IPS-NIHi7 (cell line): Measurements from ENCODE around the gene ABCA13.

Experiments
- DNase-seq: peaks from one replicate; pipeline ENCODE4 v3.0.0; 2012; ENCODE audit warnings: mixed read lengths; ENCODE audit errors: extremely low spot score

The ABCA13 gene

DNA sequence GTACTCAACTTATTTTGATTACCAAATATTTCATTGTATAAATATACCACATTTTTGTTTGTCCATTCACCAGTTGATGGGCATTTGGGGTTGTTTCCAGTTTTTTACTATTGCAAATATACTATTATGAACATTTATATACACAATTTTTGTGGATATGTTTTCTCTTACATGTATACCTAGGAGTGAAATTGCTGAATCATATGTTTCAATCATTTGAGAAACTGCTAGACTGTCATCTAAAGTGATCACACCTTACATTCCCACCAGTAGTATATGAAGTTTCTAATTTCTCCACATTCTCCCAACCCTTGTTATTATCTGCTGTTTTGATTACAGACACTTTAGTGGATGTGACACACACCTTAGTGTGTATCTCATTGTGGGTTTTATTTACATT is 257.9 kb downstream of the ABCA13 start:
- DNase-seq: no peak

DNA sequence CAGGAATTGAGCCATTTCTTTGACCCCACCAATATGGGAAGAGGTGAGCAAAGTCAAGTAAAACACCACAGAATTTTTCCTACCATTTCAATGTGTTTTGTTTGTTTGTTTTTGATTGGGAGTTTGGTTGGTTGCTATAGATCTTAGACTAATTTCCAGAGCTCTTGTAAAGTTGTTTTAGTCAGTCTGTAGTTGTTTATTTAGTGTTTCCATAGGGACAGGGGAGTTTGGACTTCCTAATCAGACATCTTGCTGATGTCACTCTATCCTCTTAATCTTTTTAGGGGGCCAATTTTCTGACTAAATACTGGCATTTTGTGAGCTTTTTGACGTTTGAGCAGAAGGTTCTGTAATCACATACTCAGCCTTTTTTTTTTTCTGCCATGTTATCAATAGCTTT is 266.9 kb downstream of the ABCA13 start:
- no peak for DNase-seq

DNA sequence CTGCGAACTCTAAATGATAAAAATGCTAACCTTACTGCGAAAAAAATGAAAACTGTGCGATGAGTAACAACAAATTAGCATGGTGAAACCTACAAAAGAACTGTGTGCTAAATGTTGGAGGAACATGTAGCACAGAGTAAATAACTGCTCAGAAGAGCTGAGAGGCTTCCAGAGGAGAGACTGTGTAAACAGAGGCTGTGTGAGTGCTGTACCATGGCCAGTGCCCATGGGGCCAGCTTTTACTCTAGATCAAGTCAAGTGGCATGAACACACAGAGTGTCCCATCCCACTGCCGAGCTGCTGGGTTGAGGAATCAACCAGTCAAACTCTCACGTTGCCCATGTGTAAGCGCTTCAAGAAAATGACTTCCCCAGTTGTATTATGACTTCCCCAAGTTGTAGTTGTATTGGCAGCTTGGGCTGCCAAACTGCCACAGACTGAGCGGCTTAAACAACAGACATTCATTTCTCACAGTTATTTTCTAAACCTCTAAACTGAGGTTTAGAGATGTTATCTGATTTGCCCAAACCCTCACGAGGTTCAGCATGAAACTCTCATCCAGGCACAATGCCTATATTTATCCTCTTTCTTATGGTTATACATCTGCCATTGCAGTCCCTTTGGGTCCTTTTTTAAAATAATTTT is 270.7 kb downstream of the ABCA13 start:
- DNase-seq: no peak

DNA sequence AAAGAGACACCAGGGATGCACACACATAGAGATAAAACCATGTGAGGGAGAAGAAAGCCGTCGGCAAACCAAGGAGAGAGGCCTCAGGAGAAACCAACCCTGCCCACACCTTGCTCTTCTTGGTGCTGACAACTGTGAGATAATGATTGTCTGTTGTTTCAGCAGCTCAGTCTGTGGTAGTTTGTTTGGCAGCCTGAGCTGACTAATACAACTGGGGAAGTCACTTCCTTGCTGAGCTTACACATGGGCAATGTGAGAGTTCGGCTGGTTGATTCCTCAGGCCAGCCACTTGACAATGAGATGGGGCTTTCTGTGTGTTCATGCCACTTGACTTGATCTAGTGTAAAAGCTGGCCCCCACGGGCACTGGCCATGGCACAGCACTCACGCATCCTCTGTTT is 271.8 kb downstream of the ABCA13 start:
- DNase-seq: no peak

DNA sequence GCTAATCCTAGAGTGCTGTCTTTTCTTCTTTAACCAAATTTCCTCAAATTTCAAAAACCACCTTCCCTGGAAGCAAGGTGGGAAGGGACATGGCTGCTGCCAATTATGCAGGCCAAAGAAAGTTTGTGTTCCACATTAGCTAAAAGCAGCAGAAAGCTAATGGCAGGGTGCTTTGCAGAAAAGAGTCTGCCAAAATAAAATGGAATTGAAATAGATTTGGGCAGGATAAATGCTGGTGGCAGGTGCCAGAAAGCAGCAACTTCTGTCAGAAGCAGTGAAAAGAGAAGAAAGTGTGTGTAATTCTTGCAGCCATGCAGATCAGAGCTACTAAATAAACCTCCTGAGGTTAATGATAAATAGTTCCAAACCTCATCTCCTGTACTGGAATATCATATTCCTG is 275.5 kb downstream of the ABCA13 start:
- DNase-seq: no peak

DNA sequence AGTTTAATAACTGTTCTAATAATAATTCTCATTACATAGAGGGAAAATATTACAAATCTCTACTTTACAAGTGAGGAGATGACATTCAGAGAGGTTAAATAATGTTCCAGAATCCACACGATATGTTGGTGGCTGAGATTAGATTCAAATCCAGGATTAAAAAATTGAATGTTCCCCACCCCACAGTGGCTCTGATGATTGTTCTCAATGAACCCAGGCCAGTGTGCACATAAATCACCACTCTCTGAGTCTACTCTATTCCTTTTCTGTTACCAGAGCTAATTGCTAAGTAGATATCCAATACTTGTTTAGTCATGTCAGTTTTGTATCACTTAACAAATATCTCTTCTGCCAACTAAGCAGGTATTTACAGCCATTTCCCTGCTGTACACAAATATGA is 281.0 kb downstream of the ABCA13 start:
- DNase-seq: no peak

DNA sequence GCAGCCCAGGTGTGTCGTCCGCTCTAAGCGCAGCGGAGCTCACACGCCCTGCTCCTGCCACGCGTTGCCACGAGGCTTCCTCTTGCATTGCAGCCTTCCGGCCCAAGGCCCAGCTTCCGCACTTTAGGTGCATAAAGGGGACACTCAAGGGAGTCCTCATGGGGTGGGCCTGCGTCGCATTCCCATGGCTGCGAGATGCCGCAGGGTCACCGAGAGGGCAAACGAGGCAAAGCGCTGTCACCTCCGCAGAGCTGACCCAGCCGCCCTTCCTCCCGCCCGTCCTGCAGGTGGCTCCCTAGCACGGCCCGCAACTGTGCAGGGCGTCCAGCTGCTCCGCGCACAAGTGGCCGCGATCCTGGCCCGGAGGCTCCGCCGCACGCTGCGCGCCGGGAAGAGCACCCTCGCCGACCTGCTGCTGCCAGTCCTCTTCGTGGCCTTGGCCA is 283.5 kb downstream of the ABCA13 start:
- DNase-seq: peak; percentile 25

DNA sequence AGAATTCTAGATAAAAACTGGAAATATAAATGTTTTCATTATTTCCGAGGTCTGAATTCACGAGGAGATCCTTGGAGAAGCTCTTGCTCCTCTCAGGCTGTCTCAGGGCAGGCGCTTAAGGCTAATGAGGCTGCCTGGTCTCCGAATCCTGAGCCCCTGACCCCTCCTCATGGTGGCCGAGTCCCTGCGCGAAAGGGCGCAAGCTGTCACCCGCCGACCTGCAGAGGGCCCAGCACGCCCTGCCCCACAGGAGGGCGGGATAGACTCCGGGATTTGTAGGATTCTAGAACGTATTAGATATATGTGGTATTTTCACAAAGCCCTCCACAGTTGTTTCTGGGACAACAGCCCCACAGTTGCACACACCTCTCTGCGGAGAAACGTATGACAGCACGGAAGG is 284.1 kb downstream of the ABCA13 start:
- no peak for DNase-seq

DNA sequence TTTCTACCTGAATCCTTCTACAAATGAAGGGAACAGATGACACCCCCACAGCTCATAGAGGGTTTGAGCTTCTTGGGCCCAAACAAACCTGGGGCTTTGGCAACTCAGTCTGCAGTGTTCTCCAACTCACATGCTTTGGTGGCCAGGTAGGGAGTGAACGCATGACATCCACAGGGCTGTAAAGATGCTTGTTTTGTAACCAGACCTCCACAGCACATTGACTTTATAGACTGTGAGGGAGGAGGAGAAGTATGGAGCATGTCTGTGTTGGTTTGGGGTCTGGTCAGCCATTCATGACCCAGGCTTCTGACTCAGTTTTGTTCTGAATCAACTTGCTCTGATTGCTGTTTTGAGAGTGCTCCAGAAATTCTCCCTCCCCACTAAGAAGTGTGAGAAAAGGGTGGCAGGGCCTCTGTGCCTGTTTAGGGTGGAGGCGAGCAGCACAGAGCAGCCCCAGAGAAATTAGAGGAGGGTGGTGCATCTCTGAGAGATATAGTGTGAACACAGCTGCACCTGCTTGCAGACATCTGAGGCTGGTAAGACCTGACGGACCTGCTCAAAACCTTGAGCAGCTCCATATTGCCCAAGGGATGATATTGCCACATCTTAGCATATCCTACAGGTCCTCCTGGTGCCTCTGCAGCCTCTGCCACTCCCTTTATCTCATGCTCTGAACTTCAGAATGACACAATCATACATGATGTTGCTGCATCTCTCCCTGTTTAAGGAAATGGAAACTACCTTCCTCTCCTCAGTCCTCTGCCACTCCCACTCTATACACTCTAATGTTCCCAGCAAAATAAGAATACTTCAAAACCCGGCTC is 287.7 kb downstream of the ABCA13 start:
- DNase-seq: no peak

DNA sequence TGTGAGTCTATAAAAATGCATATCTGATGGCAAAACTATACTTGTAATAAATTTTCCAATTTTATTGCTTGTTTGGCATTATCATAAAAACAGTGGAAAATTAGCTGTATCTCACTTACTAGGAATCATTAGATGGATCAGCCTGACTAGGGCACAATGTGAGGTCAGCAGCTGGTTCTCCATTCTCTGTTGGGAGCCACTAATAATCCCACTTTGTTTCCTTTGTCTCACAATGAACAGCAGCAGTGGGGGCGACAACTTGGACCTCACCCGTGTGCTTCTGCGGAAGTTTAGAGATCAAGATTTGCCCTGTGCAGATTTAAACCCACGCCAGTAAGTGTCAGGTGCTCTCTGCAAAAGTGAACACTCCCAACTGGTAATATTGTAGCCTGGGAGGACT is 295.5 kb downstream of the ABCA13 start:
- DNase-seq: no peak

DNA sequence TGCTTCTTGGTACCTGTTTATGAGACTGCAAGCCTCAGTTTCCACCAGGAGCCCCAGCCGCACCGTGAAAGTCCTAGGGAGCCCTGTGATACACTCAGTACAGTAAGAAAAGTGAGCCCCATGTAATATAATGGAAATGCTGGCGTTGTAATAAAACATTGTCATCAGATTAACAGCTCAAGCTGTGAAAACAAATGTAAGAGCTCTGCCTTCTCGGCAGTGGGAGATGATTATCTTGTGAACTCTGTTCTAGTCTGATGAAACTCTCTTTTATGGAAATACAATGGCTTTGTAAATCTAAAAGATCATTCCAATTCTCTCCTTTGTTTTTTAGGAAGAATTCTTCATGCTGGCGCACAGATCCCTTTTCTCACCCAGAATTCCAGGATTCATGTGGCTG is 299.9 kb downstream of the ABCA13 start:
- no peak for DNase-seq

DNA sequence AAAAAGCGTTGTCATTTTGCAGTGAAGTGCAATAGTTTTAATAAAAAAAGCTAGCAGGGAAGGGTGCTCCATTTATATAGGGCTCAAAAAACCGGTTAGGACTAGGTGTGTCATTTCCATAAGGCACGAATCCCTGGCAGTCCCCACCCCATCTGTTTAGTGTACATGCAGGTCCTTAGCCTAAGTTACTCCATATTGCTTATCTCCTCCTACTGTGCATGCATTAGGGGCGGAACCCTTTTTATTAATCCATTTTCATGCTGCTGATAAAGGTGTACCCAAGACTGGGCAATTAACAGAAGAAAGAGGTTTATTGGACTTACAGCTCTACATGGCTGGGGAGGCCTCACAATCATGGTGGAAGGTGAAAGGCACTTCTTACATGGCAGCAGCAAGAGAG is 301.4 kb downstream of the ABCA13 start:
- no peak for DNase-seq

DNA sequence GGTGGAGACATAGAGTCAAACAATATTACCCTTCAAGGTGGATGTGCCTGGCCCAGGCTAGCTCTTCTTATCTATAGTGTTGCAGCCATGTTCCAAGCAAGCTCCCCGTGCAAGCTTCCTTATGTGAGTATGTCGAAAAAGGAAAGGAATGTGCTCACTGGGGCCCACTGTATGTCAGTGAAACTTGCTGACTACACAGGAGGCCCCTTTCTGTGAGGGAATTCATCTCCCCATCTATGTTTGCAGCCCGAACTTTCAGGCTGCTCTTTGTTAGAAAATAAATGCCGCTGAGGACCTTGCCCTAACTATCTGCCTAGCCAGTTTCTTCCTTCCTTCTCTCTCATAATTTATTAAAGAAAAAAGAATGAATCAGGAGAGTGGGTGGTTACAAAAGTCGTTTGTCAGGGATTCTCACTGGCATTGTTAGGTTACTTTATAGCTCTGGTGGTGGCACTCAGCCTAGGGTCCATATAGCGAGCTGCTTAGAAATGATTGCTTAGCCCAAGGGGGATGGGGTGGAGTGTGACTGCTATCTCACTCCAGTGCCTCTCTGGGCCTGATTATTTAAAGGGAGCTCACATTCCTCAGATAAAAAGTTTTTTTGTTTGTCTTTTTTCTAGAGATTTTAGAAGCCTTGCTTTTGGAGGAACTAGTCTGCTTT is 302.1 kb downstream of the ABCA13 start:
- no peak for DNase-seq

DNA sequence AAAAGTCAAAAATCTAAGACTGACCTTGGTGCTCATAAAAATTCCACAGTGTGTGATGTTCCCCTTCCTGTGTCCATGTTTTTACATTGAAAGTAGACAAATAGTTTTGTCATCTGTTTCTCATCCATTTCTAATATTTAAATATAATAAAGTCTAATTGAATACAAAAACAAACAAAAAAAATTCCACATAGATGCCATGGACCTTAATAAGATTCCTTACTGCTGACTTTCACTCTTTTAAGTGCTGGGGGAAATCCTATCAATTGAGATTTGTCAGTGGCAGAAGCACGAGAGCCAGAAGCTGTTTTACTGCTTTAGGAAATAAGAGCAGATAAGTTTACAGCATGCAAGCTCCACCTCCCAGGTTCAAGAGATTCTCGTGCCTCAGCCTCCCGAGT is 310.0 kb downstream of the ABCA13 start:
- no peak for DNase-seq

DNA sequence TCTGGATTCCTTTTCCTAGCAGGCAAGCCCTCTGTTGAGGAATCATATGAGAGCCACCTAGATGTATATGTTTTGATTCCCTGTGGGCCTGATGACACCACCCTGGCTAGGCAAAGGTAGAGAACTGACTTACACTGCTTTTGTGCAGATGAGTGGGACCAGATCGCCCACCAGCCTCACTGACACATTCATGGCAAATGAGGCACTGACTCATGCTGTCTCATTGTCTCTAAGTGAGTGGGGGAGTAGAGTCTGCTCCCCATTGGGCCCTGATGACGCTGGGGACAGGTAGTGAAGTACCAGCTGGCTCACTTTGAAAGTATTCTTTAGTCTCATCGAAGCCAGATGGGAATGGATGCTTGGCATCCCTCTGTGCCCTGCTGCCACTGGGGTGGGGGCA is 326.3 kb downstream of the ABCA13 start:
- no peak for DNase-seq

DNA sequence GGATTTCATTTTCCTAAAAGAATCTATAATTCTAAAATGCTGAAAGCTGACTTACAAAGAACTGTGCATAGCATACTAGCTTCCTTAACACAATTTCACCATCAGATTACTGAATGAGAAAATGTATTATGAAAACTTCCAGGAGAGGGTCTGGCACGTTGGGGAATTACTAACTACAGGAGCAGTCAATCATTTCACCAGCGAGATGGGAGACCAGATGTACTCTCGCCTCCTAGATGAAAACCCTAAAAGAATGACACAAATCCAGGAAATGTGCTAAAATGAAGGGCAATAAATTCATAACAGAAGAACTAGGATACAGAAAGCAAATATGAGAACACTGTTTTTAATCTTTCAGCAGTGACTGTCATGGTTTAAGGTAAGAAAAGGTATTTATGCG is 330.8 kb downstream of the ABCA13 start:
- DNase-seq: no peak

DNA sequence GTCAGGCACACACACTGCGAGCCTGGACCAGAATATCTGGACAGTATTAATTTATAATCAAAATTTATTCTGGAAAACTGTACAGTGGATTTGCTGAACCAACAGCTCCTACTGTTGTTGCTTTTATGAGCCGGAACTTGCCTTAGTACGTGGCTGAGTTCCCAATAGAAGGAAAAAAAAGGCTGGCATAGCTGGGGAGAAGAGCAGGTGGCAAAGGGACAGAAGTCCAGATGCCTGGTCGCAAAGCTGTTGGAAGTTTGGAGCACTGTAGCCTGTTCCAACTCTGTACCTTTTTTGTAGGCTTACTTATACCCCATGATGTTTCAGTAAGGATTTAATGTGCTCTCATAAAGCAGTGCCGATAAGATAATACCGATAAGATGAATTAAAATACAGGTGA is 333.8 kb downstream of the ABCA13 start:
- DNase-seq: no peak

DNA sequence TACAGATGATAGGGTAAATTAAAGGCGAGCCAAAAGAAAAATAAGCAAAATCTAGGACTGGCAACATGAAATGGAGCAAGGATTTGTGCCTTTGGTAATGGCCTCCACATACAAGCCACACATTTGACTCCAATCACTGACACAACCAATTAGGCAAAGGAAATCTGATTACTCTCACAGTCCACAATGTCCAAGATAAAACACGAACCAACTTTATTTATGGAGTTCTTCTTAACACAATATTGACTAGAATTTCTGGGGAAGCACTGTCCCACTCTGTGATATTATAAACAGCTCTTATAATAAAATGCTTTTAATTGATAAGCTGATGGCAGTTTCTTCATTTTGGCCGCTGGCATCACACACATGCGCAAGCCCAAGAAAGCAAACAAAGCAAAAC is 334.2 kb downstream of the ABCA13 start:
- DNase-seq: no peak

DNA sequence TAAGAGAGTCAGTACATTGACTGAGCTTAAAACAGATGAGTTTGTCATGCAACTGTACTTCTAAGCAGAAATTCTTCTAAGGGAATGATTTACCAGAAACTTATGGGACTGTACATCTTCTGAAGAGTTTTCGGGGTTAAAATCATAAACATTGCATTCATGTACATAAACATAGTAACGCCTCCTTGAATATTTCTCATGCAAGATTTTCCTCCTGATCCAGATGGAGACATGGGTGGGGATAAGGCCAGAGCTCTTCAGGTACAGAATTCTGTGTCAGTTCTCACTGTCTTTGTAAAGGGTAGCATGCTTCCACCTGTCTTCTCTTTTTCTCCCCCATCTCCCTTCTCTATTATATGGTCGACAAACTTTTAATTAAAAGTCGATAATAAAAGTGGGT is 335.3 kb downstream of the ABCA13 start:
- no peak for DNase-seq

DNA sequence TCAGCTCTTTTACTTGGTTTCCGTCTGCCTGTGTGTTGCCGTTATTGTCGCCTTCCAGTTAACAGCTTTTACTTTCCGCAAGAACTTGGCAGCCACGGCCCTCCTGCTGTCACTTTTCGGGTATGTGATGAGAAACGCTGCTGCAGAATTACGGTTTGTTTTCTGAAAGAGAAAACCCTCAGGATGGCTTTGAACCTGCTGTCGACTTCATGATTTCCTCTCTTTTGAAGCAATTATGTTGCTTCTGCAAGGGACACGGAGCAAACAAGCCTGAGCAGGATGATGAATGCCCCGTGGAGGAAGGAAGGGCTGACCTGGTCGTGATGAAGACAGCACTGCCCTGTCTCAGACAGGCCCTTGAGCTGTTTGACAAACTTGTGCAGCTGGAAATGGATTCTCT is 339.8 kb downstream of the ABCA13 start:
- DNase-seq: no peak

DNA sequence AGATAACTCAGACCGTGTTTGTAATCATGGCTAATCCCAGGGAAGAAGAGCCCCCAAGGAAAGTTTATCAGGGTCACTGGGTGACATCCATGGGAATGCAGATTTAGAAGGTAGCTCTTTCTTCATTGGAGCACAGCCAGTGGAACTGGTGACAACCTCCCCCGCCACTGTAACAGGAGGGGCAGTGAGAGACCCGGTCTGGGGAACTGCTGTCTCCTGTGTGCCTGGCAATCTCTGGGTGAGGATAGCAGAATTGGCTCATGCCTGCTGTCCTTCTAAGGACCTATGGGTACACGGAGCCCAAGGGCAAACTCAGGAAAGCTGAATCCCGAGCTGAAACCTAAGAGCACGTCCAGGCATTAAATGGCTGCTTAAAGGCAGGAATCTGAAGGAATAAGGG is 341.6 kb downstream of the ABCA13 start:
- DNase-seq: no peak

DNA sequence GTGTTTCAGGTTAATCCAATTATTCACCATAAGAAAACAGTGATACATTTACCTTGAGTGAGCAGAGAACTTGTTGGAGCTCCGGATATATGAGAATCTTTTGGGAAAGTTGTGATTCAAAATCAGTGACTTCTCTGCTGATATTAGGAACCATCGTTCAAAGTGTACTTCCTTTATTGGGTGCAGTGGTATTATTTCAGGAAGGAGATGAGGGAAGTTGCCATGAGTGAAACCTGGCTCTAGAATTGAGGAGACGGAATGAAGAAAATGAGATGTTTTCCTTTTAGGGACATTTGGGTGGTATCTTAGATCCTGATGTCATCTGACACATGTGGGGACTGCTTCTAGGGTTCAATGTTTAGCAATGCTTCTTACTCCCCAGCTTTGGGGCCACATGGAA is 343.9 kb downstream of the ABCA13 start:
- DNase-seq: no peak

DNA sequence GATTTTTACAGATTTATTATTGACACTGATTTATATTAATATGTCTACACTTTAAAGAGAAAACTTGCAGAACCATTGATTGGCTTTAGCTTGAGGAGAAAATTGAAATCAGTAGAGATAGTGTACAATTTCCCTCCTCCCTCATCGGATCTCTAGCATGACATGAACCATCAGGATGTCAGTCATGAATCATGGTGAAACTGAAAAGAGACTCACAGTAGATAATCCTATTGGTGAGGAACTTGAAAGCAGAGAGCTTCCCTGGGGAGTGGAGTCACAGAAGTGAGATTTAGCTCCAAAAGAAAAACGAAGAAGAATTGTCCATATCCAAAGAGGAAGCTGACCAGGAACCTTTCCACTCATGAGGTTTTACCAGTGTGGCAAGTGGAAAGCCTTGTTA is 346.8 kb downstream of the ABCA13 start:
- DNase-seq: no peak
